Globus pallidus (tissue), 1 donor: ENCODE data around the gene TRPM3.
"Not testable (repeated sequence)": the region's sequence is repeated elsewhere in the genome, so short reads cannot be mapped to it uniquely, and the experiment has no call there.

Experiments used
- DNase-seq: peaks from one replicate; pipeline ENCODE4 v3.0.0-alpha.2; 2015; ENCODE audit warnings: low spot score

Gene TRPM3

DNA sequence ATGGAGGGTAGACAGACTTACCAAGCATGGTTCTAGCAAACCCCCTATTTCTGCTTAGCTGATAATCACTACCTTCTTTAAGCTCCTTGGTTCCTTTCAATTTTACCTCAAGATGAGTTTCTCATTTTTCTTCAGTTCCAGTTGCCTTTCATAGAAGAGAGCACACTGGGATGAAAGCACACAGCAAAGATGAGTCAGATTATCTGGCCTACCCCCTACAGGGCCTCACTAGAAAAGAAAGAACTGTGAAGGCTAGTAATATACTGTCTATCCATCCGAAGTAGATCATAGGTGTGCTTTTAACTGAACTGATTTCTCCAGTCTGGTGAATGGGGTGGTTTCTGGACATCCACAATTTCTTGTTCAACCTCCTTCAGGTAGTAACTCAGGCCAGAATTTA is 122.5 kb downstream of the TRPM3 start:
- no peak for DNase-seq

DNA sequence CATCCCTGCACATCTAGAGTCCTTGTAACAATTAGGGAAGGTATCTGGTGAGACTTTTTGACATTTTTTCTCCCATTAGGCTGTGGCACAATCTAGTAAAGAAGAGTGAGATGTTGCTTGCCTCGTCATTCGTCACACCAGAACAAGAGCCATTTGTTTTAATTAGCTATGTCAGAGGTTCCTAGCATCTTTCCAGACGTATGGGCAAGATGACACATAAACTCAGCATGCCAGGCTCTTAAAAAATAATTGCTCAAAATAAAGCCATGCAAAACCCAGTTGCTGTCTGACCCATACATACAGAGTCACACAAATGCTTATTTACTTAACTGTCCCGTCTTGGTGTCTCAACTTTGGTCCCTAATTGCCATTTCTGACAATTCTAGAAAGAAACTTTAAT is 125.9 kb downstream of the TRPM3 start:
- DNase-seq: no peak

GRCh38 chr9:70994582-70994981 is 126.8 kb downstream of the TRPM3 start:
- no peak for DNase-seq

DNA sequence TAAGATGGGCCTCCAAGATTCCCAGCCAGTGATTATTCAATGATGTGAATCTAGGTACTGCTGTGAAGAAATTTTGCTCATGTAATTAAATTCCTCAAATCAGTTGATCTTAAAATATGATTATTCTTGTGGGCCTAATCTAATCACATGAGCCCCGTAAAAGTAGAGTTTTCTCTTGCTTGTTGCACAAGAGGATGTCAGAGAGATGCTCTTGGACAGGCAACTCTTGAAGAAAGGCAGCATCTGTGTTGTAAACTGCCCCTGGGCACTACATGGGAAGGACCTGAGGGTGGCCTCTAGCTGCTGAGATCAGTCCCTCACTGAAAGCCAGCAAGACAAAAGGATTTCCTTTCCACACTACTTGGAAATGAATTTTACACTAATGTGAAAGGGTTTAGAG is 132.9 kb downstream of the TRPM3 start:
- no peak for DNase-seq

- DNase-seq: no peak
Measured at GRCh38 chr9:70987986-70988385, 133.4 kb downstream of the TRPM3 start.

DNA sequence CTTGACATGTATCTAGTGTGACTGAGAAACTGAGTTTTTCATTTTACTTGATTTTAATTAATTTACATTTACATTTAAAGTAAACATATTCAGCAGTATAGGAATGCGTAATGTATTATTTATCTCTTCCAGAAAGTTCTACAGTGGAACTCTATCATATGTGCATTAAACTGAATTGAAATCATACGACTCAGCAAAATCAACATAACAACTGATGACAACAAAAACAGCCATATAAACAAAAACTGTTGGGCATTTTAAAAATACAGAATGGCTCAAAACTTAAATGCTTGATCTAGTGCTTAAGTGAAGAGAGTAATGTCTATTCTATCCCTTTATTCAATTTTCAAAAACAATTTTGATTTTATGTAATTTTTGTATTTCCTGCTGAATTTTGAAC is 134.4 kb downstream of the TRPM3 start:
- DNase-seq: no peak

GRCh38 chr9:70983723-70984295 is 137.6 kb downstream of the TRPM3 start:
- DNase-seq: no peak

GRCh38 chr9:70981312-70981711 is 140.1 kb downstream of the TRPM3 start:
- no peak for DNase-seq

GRCh38 chr9:70979966-70980365 is 141.5 kb downstream of the TRPM3 start:
- DNase-seq: no peak

GRCh38 chr9:70978085-70978484 is 143.3 kb downstream of the TRPM3 start:
- DNase-seq: no peak

- no peak for DNase-seq
Measured at GRCh38 chr9:70975821-70976220, 145.6 kb downstream of the TRPM3 start.

GRCh38 chr9:70971723-70972122 is 149.7 kb downstream of the TRPM3 start:
- DNase-seq: no peak

DNA sequence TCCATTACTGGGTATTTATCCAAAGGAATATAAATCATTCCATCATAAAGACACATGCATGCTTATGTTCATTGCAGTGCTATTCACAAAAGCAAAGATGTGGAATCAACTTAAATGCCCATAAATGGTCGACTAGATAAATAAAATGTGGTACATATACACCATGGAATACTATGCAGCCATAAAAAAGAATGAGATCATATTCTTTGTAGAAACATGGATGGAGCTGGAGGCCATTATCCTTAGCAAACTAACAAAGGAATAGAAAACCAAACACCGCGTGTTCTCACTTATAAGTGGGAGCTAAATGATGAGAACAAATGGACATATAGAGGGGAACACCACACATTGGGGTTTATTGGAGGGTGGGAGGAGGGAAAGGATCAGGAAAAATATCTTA is 155.0 kb downstream of the TRPM3 start:
- not testable (repeated sequence) for DNase-seq

DNA sequence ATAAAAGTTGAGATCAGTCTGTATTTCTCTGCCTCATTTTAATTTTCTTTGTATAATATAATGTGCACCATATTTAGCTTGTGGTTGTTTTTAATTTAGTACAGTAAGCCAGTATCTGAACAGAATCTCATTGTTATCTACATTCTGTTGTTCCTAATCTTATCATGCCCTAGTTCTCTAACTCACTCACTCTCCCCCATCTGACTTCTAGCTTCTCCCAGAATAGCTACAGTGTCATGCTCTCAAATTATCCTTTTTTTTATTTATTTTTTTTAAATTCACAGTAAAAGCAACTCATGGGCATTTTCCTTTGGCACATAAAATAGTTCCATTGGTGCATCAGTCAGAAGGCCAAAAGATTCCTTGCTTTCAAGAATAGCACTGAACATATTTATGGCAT is 156.6 kb downstream of the TRPM3 start:
- no peak for DNase-seq

DNA sequence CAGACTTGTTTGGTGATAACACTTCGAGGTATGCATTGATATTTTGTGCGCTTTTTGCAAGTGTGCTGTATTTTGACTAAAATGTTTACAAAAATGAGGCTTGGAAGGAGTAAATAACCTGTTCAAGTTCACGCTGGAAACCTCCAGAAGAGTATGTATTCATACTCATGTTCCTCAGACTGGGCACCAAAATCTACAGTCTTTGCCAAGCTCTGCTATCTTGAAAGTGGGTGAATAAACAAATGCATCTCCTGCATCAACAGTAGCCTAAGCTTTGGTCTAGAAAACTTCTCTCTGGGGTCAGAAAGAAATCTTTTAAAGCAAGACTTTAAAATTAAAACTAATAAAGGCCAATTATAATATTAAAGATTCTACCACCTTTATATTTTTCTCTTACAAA is 157.9 kb downstream of the TRPM3 start:
- DNase-seq: no peak

DNA sequence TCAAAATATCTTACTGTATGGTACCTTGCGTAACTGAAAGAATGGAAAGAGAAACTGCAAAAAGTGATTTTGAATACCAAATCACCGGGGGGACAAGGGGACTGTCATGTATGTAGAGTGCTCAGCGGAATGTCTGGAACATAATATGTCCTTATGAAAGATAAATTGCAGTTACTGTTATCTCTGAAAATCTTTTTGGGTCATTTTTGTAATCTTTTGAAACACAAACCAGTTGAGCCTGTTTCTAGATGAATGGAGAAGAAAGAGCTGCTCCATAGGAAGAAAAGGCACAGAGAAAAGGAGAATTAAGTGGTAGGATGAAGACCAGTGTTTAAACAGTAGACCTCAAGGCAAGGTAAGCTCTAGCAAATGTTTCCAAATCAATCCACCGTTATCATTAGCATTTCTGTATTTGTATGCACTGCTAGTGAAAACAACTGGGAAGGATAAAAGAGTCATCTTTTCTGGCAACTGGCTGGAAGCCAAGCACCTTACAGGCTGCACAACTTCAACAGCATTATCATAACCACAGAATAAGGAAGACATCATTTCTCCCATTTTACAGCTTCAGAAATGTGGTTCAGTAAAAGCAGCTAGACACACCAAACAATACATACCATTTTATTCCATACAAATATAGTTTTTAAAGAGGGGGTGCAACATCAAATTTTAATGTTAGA is 158.5 kb downstream of the TRPM3 start:
- no peak for DNase-seq

DNA sequence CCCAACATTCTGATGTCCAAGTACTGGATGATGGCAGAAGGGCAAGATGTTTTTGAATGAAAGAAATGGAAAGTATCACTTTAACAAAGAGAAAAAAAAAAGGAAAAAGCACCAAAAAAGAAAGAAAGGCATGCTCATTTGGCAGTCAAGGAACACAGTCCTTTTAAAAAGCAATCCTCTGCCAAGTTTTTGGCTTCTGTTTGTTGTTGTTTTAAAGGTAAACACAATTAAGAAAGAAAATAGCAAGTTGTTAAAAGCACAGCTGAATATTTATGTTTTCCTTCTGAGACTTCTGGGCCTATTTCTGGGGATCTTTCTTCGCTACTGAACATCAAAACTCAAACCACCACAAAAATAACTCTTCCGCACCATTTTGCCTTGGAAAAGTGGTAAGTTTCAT is 162.1 kb downstream of the TRPM3 start:
- peak; percentile 41 for DNase-seq

- no peak for DNase-seq
Measured at GRCh38 chr9:70954596-70955143, 166.8 kb downstream of the TRPM3 start.

- no peak for DNase-seq
Measured at GRCh38 chr9:70954126-70954525, 167.3 kb downstream of the TRPM3 start.

- no peak for DNase-seq
Measured at GRCh38 chr9:70951749-70952727, 169.4 kb downstream of the TRPM3 start.

GRCh38 chr9:70950270-70950669 is 171.2 kb downstream of the TRPM3 start:
- no peak for DNase-seq

DNA sequence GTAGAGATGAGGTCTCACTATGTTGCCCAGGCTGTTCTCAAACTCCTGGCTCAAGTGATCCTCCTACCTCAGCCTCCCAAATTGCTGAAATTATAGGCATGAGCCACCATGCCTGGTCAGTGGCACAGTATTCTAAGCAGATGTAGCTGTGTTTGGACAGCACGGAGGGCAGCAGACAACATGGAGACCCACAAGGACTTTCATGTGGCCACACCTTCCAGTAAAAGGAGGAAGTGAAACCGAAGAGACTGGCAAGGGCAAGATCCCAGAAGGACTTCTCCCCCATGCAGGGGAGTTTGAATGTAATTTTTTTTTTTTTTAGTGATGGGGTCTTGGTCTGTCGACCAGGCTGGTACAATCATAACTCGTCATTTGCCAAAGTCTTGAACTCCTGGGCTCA is 172.2 kb downstream of the TRPM3 start:
- no peak for DNase-seq

GRCh38 chr9:70948744-70949143 is 172.7 kb downstream of the TRPM3 start:
- DNase-seq: no peak
